HG03469 (cell line): ENCODE measurements around the gene NAV2.
"Not testable (repeated sequence)": the region's sequence is repeated elsewhere in the genome, so short reads cannot be mapped to it uniquely, and the experiment has no call there.

ENCODE experiments used
- ATAC-seq: cut with Tn5 transposase; IDR thresholded peaks from one replicate; pipeline ENCODE4 v1.9.1; 2021; ENCODE audit warnings: mild to moderate bottlenecking, moderate library complexity, moderate number of reproducible peaks; ENCODE audit not compliant: unreplicated experiment

Gene NAV2

DNA sequence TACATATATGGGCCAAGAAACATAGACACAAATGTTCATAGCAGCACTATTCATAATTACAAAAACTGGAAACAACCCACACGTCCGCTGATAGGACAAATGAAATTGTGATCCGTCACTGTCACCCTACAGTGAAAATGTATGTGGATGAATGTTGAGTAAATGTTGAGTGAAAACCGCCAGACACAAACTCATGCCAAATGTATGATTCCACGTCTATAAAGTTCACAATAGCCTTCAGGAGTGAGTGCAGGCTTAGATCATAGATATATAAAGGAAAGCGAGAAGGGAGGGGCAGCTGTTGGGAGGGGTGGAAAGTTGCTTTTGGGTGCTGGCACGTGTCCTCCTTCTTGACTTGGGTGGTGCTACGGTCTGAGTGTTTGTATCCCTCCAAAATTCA is 414.1 kb downstream of the NAV2 start:
- no peak for ATAC-seq

DNA sequence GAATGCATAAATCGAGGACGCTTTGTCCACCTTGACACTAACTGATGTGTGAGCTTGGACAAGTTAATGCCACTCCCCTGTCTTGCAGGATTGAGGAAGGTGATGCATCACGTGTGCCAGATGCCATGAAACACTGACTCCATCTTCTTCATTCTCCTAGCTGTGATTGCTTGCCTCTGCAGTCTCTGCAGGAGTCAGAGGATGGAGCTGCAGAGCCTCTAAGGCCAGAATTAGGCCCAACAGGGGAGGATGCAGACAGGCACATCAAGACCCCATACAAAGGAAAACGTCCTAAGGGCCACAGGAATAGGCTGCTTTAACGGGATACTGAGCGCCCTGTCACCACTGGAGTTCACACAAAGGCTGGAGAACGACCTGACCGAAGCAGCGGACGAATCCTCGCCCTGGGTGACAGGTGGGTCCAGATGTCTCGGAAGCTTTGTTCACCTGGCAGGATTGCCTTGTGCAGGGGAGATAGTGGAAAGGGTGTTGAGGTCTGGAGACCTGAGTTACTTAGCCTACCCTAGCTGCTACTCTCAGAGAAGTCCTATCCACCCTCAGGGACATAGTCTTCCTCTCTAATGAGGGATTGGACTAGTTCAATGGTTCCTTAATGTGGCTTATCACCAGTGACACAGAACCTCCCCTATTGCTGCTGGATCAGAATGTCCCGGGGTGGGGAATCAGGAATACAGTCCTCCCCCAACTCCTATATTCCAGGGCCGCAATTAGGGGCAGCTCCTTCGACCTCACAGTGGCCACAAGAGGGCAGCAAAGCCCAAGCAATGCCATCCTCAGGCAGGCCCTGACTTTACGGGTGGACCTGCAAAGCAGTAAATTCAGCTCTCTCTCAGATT is 415.3 kb downstream of the NAV2 start:
- ATAC-seq: no peak

DNA sequence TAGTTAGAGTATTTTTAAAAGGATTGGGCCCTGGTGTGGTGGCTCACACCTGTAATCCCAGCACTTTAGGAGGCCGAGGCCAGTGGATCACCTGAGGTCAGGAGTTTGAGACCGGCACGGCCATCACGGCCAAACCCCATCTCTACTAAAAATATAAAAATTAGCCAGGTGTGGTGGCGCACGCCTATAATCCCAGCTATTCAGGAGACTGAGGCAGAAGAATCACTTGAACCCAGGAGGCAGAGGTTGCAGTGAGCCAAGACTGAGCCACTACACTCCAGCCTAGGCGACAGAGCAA is 415.8 kb downstream of the NAV2 start:
- not testable (repeated sequence) for ATAC-seq

DNA sequence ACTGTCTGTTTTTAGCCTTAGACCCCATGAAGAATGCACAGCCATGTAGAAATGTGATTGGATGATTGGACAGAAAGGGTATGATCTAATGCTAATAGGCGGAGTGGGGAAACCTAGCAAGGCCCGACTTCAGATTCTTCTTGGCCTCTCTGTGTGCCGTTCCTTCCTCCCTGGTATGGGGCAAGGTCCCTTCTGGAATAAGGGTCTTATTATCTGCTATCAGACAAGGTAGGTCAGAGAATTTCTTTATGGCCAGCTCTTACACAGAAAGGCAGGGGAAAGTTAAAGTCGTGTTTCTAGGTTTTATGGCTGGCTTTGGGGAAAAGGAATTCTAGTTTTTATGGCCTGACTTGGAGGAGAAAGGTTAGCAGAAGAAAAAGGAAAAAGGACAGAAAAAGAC is 417.0 kb downstream of the NAV2 start:
- ATAC-seq: no peak

DNA sequence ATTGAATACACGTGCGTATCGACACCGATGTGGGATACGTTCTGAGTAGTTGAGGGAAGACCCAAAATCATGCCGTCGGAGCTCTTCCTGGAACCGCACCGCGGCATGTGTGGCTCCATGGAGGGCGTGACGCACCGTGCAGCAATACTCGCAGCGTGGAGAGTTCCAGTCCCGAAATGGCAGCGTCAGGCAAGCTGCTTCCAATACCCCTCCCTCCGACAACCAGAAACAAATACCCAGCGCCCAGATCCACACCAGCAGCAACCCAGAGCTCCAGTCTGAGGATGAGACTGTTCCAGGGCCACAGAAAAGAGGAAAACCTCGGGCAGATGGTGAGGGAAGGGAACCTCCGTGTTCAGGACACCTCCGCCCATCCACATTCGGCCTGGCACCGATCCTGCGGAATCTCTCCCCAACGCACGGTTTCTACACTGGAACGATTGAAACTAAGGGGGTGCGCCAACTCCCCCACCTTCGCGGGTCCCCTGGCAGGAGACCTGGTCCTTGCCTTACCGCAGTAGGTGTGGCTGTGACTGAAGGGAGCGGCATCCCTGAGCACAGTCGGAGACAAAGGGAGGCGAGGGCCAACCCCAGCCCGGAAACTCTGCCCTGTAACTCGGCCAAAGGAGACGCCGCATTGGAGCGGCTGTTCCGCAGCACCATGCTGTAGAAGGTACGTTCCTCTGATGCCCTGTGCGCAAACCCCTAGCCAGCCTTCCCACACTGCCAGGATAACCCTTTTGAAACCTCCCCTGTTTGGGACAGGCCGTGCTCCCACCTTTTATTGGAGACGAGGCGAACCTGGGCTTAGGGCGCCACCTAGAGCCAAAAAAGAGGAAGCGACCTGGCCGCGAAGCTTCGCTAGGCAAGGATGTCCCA is 419.4 kb downstream of the NAV2 start:
- no peak for ATAC-seq

DNA sequence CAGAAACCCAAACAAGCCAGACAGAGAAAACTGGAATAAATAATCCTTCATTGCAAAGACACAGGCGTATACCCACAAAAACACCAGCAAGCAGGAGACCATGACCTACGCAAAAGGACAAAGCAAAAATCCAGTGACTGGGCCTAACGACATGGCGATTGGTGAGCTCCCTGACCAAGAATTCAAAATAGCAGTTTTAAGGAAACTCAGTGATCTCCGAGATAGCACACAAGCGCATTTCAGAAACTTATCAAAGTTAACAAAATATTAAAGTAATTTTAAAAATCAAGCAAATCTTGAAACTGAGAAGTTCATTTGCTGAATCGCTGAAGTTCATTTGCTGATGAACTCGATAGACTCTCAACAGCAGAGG is 420.0 kb downstream of the NAV2 start:
- ATAC-seq: no peak

DNA sequence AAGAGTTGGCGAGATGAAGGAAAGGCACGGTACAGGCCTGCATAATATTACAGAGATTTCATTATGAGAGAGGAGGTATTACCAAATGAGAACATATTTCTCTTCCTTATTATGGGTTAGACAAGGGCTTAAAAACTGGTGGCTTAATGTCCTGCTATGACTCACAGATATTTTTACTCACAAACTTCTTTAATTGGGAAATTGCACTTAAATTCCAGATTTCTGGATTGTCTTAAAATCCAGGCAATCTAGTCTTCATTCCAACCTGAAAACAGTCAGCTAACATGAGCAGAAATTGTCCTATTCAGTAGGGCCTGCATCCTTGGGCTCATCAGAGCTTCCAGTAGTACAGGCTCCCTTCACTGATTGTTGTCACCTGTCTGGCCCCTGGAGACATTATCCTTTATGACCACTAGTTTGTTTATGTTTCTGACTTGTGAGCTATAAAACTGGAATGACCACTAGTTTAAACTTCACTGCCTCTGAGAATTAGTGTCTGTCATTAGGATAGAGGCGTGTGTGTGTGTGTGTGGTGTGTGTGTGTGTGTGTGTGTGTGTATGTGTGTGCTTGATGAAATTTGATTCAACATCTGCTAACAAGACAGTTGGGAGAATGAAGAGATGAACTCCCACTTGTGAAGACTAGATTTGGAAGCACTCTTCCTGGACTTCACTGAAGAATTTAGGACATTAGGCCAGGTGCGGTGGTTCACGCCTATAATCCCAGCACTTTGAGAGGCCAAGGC is 422.5 kb downstream of the NAV2 start:
- no peak for ATAC-seq

DNA sequence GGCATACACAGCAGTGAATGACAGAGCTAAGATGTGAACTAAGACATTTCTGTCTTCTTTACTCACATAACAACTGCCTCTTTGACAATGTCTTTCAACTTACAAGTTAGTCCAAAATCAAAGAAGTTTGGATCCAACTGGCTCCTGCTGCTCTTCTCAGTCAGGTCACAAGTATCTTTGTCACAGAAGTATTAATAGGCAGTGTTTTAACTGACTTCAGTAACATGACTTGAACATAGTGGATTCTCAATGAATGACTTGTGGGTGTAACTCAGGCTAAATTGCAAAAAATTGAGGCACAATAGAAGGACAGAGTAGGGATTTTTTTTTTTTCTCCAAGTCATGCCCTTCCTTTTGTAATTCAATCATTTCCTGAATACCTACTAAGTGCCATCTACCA is 425.0 kb downstream of the NAV2 start:
- ATAC-seq: no peak

DNA sequence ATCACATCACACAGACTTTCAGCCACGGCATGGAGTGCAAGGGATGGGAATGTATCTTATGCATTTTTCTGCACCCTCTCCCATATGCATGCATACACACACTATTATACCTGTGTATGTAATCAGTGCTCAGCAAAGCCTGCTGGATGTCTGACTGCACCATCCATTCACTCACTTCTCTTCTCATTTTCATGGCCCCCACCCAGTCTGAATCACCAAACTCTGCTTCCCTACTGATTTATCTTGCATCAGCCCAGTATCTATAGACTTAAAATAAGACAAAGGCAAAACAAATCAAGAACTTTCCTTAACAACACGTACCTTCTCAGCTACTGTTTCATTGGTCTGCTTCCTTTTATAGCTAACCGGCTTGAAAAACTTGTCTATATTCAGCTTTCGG is 426.1 kb downstream of the NAV2 start:
- no peak for ATAC-seq

DNA sequence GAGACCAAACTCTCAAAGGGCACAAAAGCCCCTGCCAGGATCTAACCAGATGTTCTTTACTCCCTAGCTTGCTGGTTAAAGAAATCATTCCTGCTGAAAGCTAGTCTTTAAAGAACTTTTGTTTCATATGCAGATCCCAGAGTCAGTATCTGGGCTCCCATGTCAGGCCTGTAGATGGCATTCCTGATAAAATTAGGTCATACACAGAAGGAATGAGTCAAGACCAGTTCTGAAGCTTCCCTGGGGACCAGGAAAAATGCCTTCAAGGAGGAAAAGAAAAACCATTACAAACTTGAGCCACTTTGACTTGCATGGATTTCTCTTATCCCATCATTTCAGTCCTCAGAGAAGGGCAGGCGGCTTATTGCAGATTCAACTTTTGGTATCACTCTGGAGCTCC is 441.7 kb downstream of the NAV2 start:
- no peak for ATAC-seq

DNA sequence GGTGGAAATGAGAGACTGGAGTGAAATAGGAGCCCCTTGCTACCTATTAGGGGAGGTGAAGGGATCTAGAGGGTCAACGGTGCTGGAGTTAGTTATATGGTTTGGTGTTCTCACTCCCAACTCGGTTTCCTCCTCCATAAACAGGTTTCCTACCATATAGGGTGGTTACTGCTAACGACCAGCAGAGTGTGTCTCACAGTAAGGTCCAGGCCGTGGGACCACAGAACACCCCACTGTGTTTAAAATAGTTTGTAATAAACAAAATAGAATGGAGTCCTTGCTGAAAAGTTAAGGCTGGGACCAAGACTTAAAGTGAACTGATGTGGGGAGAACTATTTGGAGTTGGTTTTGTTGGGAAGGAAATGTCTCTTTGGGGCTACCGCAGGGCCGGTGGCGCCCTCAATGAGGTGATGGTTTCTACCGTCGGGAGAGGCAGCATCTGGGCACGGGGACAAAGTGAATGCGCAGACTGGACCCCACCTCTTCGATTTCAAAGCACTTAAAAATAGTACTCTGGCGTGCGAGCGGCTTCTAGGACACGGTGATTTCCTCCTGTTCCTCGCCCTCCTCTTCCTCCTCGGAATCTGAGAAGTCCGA is 443.1 kb downstream of the NAV2 start:
- ATAC-seq: no peak

DNA sequence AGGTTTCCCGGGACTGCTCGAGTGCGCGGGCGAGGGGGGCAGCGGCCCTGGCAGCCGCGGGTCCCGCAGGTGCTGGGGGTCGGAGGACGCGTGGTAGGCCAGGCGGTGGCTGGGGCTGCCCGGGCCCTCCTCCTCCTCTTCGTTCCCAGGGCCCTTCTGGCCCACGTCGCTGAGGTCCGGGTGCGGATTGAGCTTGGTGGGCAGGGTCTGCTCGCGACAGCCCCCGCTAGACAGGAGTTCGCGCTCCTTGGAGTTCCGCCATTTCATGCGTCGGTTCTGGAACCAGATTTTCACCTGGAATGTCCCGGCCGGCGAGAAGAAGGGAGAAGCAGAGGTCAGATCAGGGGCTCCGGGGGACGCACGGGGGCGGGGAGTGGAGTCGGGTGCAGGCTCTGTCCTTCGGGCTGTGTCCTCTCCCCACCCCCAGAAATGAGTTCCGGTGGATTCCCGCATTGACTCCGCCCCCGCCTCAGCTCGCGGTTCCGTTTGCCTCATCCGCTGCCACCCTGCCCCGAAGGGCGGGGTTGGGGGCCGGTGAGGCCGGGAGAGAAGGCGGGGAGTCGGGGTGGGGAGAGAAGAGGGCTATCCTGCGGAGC is 443.7 kb downstream of the NAV2 start:
- no peak for ATAC-seq

DNA sequence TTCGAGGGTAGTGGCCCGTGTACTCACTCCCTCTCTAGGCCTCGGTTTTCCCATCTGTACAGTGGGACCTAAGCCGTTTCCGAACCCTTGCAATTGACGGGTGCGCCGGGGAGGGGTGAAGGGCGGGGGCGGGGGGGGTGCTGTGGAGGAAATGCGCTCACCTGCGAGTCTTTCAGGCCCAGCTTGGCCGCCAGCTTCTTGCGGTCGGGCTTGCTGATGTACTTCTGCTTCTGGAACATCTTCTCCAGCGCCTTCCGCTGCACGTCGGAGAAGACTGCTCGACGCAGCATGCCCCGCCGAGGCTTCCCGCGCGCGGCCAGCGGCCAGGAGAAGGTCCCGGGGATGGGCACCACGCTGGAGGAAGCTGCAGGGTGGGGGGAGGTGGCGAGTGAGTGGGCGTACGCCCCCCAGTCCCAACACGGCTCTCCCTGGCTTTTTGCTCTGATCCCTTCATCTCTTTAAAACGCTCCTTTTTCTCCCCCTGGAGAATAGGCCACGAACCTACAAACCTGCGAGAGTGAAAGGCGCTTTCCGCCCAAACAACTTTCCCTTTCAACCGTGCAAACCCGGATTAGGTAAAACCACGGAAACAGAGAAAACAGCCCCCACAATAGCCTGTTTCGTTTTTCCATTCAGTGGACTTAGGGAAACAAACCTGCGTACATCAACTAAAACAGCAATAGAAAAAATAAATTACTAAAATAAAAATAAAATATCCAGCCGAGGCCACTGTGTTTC is 444.4 kb downstream of the NAV2 start:
- no peak for ATAC-seq

DNA sequence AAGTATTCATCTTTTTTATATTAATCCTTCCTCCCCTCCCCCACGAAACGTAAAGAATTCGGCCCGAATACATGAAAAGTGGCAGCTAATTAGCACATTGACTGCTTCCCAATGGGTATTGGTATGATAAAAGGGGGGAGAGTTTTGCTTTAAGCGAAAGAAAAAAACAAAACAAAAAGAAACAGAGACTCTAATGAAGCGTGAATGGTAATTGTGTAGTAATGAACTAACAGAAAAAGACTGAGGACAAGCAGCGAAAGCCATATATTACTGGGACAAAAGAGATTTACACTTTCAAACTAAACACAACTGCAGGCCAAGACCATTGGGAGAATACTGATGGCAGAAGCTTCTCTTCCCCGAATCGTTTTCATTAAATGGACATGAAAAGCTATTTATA is 445.1 kb downstream of the NAV2 start:
- ATAC-seq: no peak

DNA sequence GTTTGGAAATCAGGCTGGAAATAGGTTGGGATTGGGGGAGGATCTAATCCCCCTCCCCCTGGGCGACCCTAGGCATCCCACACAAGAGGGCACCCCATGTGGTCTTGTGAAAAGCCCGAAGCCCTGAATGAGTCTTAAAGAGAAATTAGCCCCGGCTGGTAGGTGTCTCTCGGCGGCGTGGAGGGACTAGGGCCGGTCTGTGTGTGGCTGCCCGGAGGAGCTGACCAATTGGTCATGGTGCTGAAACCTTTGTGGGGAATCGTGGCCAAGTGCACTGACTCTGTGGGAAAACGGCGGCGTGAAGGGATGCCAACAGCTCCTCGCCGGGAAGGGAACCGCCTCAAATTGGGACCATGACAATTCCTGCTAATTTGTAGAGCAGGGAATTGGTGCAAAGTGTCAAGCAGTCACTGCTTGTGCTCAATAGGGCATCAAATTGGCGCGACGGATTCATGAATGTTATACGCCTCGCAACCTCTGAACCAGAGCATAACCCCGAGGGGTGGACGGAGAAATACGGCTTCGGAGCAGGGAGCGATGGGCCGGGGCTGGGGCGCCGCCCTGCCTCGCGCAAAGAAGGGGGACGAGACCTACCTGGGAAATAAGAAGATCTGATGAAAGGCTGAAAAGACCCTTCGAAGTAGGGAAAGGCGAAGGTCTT is 446.1 kb downstream of the NAV2 start:
- ATAC-seq: no peak

DNA sequence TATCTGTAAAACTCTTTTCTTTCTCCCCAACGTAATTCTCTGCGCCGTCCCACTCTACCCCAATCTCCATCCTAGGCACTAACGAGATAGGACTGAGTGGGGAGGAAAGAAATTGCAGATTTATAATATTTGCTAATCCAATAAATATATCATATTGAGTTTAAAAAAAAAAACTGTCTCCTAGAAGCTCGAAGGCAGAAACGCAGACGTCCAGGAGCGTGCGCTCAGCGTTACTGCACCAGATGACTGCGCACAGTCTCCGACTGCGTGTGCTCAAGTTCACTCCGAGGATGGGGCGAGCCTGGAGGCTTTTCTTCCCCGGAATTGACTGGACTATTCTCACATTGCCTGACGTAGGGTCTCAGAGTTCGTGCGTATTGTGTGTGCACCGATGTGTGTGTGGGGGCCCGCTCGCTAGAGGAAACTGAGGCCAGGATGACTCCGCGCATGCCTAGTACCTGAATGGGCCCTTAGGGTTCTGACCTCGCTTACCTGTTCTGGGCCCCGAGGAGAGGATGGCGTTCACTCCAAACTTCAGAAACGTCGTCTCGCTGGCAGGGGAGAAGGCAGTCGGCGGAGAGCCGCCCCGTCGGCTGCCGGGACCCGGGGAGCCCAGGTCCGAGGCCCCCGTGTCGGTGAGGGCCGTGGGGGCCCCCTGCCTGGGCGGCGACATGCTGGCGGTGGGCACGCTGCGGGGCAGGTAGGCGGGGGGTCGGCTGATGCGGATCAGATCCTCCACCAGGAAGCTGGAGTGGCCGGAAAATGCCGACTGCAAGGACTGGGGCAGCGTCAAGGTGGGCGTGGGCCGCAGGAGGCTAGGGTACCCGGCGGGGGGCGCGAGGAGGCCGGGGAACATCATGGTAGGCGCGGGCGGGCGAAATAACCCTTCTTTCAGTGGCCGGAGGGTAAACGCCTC is 447.1 kb downstream of the NAV2 start:
- ATAC-seq: no peak

DNA sequence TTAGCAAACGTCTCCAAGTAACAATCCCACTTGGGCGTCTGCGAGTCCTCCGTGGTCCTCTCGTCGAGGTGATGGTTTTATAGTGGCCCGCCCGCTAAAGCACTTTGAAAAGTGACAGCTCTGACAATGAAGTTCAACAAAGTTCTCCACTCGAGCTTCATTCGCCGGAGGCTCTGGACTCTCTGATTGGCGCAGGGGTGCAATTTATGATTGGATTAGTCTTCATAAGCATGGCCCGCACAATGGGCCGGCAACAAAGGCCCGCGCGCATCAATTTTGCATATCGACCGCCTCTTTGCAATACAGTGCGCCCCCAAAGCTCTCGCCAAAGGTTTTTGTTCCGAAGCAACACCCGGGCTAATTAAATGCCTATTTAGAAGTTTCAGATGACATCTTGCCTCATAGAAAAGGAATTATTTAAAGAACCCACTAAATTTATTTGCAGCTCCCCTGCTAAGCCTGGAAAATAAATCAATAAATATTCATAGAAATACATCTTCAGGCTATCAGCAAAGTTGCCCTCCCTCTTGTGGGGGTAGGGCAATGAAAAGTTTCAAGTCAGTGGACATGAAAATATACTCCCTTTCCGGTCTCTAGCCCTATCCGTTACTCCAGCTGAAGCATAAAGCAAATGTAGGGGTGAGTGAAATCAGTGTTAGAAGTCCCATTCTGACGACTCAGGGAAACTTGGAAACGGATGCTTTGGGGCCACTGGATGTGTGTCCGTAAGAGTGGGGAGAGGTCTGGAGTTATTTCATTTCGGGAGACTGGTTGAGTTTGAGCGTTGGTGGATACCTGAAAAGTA is 448.0 kb downstream of the NAV2 start, which contains the start of gene DBX1:
Gene DBX1, minus strand, starts transcription at position 51 of the 805 bp plus-strand sequence. CDS start 151 bp downstream, outside the sequence.
- no peak for ATAC-seq
